Ectodermal cell (in vitro differentiated cells): ENCODE data around the gene TSPYL4.
A peak's percentile ranks its signal among the peaks of the same experiment; 100 is the strongest.

ENCODE experiments used
- H3K27ac ChIP-seq: 2 replicates; pipeline ENCODE4 v1.7.0; 2013; ENCODE audit warnings: mild to moderate bottlenecking, low read depth, low read length; ENCODE audit not compliant: insufficient read depth, poor library complexity, severe bottlenecking
- H3K27me3 ChIP-seq: 2 replicates; pipeline ENCODE4 v1.7.0; 2013; ENCODE audit warnings: mild to moderate bottlenecking, low read length; ENCODE audit not compliant: insufficient read depth, control insufficient read depth, poor library complexity, severe bottlenecking
- H3K36me3 ChIP-seq: one replicate; pipeline ENCODE4 v1.7.0; 2013; ENCODE audit warnings: low read length; ENCODE audit not compliant: control insufficient read depth, insufficient read depth
- H3K4me1 ChIP-seq: one replicate; pipeline ENCODE4 v1.7.0; 2013; ENCODE audit warnings: low read length; ENCODE audit not compliant: control insufficient read depth, insufficient read depth
- H3K4me3 ChIP-seq: 2 replicates; pipeline ENCODE4 v1.7.0; 2013; ENCODE audit warnings: low read depth, low read length, control low read depth; ENCODE audit not compliant: insufficient read depth
- H3K9me3 ChIP-seq: 2 replicates; pipeline ENCODE4 v1.7.0; 2013; ENCODE audit warnings: mild to moderate bottlenecking, low read length, moderate library complexity; ENCODE audit not compliant: control insufficient read depth
- WGBS, 2 experiments: methylation state at CpG; one replicate each; pipeline ENCODE4 v1.1.7; 2013; ENCODE audit warnings: missing lambda C conversion rate in 2 of 2; 5-methylcytosine and 5-hydroxymethylcytosine counted together

The TSPYL4 gene

GRCh38 chr6:116271149-116271708 is 17.4 kb upstream of the TSPYL4 start:
- 31 to 41% methylated on average over 2 of the region's 2 CpGs for WGBS, 2 experiments
- no peaks in the 10 kb centered on the region for H3K4me1 ChIP-seq
- no peak overlapping the region for H3K4me3 ChIP-seq
- H3K36me3 ChIP-seq, result no peaks in the 10 kb centered on the region
- H3K27ac ChIP-seq, result no peak overlapping the region
- H3K9me3 ChIP-seq, result no peaks in the 10 kb centered on the region
- no peaks in the 10 kb centered on the region for H3K27me3 ChIP-seq

- no peaks in the 10 kb centered on the region for H3K36me3 ChIP-seq
- H3K27me3 ChIP-seq, result no peaks in the 10 kb centered on the region
- no peaks in the 10 kb centered on the region for H3K9me3 ChIP-seq
- H3K4me1 ChIP-seq, result no peaks in the 10 kb centered on the region
- H3K27ac ChIP-seq, result no peak overlapping the region
- no peak overlapping the region for H3K4me3 ChIP-seq
- WGBS, 2 experiments, result 46 to 56% methylated on average over 2 to 3 of the region's 3 CpGs
Observed at GRCh38 chr6:116268589-116269293, 14.9 kb upstream of the TSPYL4 start.

GRCh38 chr6:116267836-116268588 is 14.1 kb upstream of the TSPYL4 start:
- 49 to 88% methylated on average over 2 to 3 of the region's 3 CpGs for WGBS, 2 experiments
- Histone ChIP-seq H3K27me3 (no peaks in the 10 kb centered on the region), H3K4me3 (no peak overlapping the region), H3K27ac (no peak overlapping the region), H3K4me1 (no peaks in the 10 kb centered on the region), H3K36me3 (no peaks in the 10 kb centered on the region), H3K9me3 (no peaks in the 10 kb centered on the region)

GRCh38 chr6:116266803-116267202 is 12.9 kb upstream of the TSPYL4 start:
- Histone ChIP-seq H3K27ac (no peak overlapping the region), H3K4me1 (no peaks in the 10 kb centered on the region), H3K9me3 (no peaks in the 10 kb centered on the region), H3K36me3 (no peaks in the 10 kb centered on the region), H3K4me3 (no peak overlapping the region), H3K27me3 (no peaks in the 10 kb centered on the region)

- Histone ChIP-seq H3K4me1 (no peaks in the 10 kb centered on the region), H3K27ac (no peak overlapping the region), H3K9me3 (no peaks in the 10 kb centered on the region), H3K36me3 (no peaks in the 10 kb centered on the region), H3K4me3 (no peak overlapping the region), H3K27me3 (no peaks in the 10 kb centered on the region)
- WGBS, 2 experiments, result 90 to 92% methylated on average over 4 of the region's 4 CpGs
Observed at GRCh38 chr6:116265041-116265829, 11.4 kb upstream of the TSPYL4 start.

DNA sequence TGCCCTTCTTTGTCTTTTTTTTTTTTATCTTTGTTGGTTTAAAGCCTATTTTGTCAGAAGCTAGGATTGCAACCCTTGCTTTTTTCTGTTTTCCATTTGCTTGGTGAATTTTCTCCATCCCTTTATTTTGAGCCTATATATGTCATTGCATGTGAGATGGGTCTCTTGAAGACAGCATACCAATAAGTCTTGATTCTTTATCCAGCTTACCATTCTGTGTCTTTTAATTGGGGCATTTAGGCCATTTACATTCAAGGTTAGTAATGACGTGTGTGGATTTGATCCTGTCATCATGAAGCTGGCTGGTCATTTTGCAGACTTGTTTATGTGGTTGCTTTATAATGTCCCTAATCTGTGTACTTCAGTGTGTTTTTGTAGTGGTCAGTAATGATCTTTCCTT is 9.5 kb upstream of the TSPYL4 start:
- Histone ChIP-seq H3K36me3 (no peaks in the 10 kb centered on the region), H3K27me3 (no peaks in the 10 kb centered on the region), H3K9me3 (no peaks in the 10 kb centered on the region), H3K4me3 (no peak overlapping the region), H3K27ac (no peak overlapping the region), H3K4me1 (no peaks in the 10 kb centered on the region)
- WGBS, 2 experiments, result 80 to 88% methylated on average over 1 of the region's 1 CpG

DNA sequence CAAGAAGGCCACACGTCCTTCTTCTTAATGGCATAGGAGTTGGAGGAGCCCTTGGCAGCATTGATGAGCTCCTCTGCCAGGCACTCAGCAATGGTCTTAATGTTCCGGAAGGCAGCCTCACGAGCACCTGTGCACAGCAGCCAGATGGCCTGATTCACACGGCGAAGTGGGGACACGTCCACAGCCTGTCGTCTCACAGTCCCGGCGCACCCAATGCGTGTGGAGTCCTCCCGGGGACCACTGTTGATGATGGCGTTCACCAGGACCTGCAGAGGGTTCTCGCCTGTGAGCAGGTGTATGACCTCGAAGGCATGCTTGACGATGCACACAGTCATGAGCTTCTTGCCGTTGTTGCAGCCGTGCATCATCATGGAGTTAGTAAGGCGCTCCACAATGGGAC is 4.6 kb upstream of the TSPYL4 start:
- Histone ChIP-seq H3K4me3 (no peak overlapping the region), H3K9me3 (no peaks in the 10 kb centered on the region), H3K27ac (no peak overlapping the region), H3K4me1 (peaks cover 12% of the 10 kb centered on the region), H3K36me3 (no peaks in the 10 kb centered on the region), H3K27me3 (no peaks in the 10 kb centered on the region)
- WGBS, 2 experiments, result 95 to 97% methylated on average over 18 of the region's 18 CpGs

- Histone ChIP-seq H3K9me3 (no peaks in the 10 kb centered on the region), H3K27me3 (no peaks in the 10 kb centered on the region), H3K4me3 (no peak overlapping the region), H3K36me3 (no peaks in the 10 kb centered on the region), H3K4me1 (peaks cover 22% of the 10 kb centered on the region), H3K27ac (no peak overlapping the region)
- 100% methylated on average over 1 of the region's 1 CpG; no CpG with 5 or more reads in 1 of the 2 experiments for WGBS, 2 experiments
Observed at GRCh38 chr6:116256694-116257093, 2.8 kb upstream of the TSPYL4 start.

- peak overlapping the region; percentile 10 for H3K27ac ChIP-seq
- 73 to 88% methylated on average over 4 to 5 of the region's 5 CpGs for WGBS, 2 experiments
- peak overlapping the region; percentile 8 for H3K4me3 ChIP-seq
Observed at GRCh38 chr6:116255246-116255800, 1.4 kb upstream of the TSPYL4 start.

More at GRCh38 chr6:116255246-116255800, 1.4 kb upstream of the TSPYL4 start:
- peaks cover 30% of the 10 kb centered on the region for H3K4me1 ChIP-seq
- no peaks in the 10 kb centered on the region for H3K27me3 ChIP-seq
- H3K9me3 ChIP-seq, result no peaks in the 10 kb centered on the region
- no peaks in the 10 kb centered on the region for H3K36me3 ChIP-seq
